Right lobe of liver (tissue), 6 donors: Measurements from ENCODE around the gene NRL. TPM values are rescaled to one million over a fixed set of nuclear protein-coding genes. Genes with fewer than 3 reads are reported as not detected.

ENCODE experiments used
- ATAC-seq, 4 donors: fragments of 200-7000 bp; cut with Tn5 transposase; one replicate each; pipeline ENCODE4 v1.9.1; 2020; ENCODE audit warnings: mild to moderate bottlenecking in 4 of 4, moderate library complexity in 4 of 4
- DNase-seq, 3 donors: peaks; one replicate each; pipeline ENCODE4 v3.0.0-alpha.2; 2020
- H3K27ac ChIP-seq, 3 donors: fragments of 200-600 bp; one replicate each; pipeline ENCODE4 v1.8.0; 2022
- H3K27me3 ChIP-seq, 2 donors: fragments of 200-600 bp; one replicate each; pipeline ENCODE4 v1.8.0; 2022
- H3K36me3 ChIP-seq, 4 donors: fragments of 200-600 bp; sonication (generic) in 1 of 4; one replicate each; pipeline versions ENCODE4 v1.5.1 to v1.8.0; 2017 to 2022; ENCODE audit warnings: control low read depth in 1 of 4
- H3K4me1 ChIP-seq, 4 donors: fragments of 200-600 bp; sonication (generic) in 1 of 4; one replicate each; pipeline versions ENCODE4 v1.5.1 to v1.8.0; 2017 to 2022; ENCODE audit warnings: control low read depth in 1 of 4
- H3K4me3 ChIP-seq, 3 donors: fragments of 200-600 bp; one replicate each; pipeline ENCODE4 v1.8.0; 2022
- H3K9me3 ChIP-seq, 4 donors: fragments of 200-600 bp; sonication (generic) in 1 of 4; one replicate each; pipeline versions ENCODE4 v1.5.1 to v1.8.0; 2017 to 2022; ENCODE audit warnings: control low read depth in 1 of 4
- POLR2A ChIP-seq: fragments of 450-650 bp; IDR thresholded peaks from one replicate; pipeline ENCODE4 v1.6.1; 2017; ENCODE audit warnings: antibody characterized with exemption, mild to moderate bottlenecking
- WGBS: methylation state at CpG from one replicate; pipeline ENCODE4 v1.1.6; 2018; ENCODE audit warnings: low coverage, low lambda C conversion rate; ENCODE audit not compliant: insufficient coverage; ENCODE audit errors: missing lambda C conversion rate; 5-methylcytosine and 5-hydroxymethylcytosine counted together
- intact Hi-C, 2 donors: fragments of 100-400 bp; cut with DNase I; formaldehyde crosslinking; loops; one replicate each; pipeline versions ENCODE4 v1.11.2 to v1.14.1; 2022
- total RNA-seq, 6 experiments: library from RNA; depleted of rRNA in 2 of 6; stranded (reverse); fragments of >200 nt in 2 of 6; fragmentation: NEBNext Ultra II Directional in 3 of 6; extraction: Animal tissue kit (Norgen Biotek cat#: 25700) in 3 of 6; gene quantifications; one replicate each; pipeline versions ENCODE4 v1.1.0 to v1.2.4, GENCODE V29; 2016 to 2023
- TF ChIP-seq, protein P1 (sequence below), 4 donors: fragments of 200-600 bp in 3 of 4; fragments of 450-650 bp in 1 of 4; IDR thresholded peaks; one replicate each; pipeline versions ENCODE4 v1.5.1 to v1.8.0; 2016 to 2022; ENCODE audit warnings: antibody characterized with exemption in 4 of 4, mild to moderate bottlenecking in 2 of 4
- donor health status: DM: no; HTN: yes; CAD: no.
- donor health status: DM: no; HTN: no; CAD: no.
- donor health status: DM: no; HTN: no; CAD: no.
- donor health status: DM: no; HTN: yes; CAD: no.
- donor health status: DM: no; HTN: yes; CAD: no.

Gene NRL
- total RNA-seq, 6 experiments from 2014 or later: 1.4 to 2.9 (median 2.1) TPM

DNA sequence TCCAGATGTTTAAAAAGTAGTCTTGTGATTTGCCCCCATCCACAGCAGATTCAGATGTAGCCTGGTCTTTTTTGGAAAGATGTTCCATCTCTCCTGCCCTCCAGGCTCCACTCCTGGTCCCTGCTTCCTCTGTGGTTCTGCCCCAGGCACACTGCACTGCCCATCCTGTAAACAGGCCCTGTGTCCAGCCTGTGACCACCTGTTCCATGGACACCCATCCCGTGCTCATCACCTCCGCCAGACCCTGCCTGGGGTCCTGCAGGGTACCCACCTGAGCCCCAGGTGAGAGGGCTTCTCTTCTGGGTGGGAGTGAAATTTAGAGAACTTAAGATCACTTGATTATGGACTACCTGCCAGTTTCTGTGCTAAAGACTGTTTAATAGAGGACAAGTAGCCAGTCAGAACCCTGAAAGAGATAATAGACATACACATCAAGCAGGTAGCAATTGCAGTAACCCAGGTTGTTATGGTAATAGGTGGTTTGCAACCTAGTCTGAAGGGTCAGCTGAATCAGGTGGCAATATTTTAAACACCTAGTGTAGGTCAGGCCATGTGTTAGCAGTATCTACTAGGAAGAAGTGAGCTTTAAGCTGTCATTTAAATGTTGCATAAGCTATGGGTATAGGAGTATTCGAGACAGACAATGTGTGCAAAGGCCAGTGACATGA, 34.7 kb upstream of the NRL start:
- Histone ChIP-seq H3K4me1 (peaks cover 0 to 16% (median 3%) of the 10 kb centered on the region in 4 donors), H3K27ac (no peak overlapping the region), H3K27me3 (no peaks in the 10 kb centered on the region), H3K36me3 (peaks cover 0 to 51% (median 22%) of the 10 kb centered on the region in 4 donors), H3K9me3 (no peaks in the 10 kb centered on the region), H3K4me3 (no peak overlapping the region)
- 92% methylated on average over 2 of the region's 3 CpGs for WGBS
- intact Hi-C loops: no loop called here
- ATAC-seq: no peak
- DNase-seq: peak in 1 of 3 donors; percentile 45
- TF ChIP-seq POLR2A: no peak
- TF ChIP-seq, protein P1, sequence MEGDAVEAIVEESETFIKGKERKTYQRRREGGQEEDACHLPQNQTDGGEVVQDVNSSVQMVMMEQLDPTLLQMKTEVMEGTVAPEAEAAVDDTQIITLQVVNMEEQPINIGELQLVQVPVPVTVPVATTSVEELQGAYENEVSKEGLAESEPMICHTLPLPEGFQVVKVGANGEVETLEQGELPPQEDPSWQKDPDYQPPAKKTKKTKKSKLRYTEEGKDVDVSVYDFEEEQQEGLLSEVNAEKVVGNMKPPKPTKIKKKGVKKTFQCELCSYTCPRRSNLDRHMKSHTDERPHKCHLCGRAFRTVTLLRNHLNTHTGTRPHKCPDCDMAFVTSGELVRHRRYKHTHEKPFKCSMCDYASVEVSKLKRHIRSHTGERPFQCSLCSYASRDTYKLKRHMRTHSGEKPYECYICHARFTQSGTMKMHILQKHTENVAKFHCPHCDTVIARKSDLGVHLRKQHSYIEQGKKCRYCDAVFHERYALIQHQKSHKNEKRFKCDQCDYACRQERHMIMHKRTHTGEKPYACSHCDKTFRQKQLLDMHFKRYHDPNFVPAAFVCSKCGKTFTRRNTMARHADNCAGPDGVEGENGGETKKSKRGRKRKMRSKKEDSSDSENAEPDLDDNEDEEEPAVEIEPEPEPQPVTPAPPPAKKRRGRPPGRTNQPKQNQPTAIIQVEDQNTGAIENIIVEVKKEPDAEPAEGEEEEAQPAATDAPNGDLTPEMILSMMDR (IDR thresholded peaks at IDR 0.05): no peak

DNA sequence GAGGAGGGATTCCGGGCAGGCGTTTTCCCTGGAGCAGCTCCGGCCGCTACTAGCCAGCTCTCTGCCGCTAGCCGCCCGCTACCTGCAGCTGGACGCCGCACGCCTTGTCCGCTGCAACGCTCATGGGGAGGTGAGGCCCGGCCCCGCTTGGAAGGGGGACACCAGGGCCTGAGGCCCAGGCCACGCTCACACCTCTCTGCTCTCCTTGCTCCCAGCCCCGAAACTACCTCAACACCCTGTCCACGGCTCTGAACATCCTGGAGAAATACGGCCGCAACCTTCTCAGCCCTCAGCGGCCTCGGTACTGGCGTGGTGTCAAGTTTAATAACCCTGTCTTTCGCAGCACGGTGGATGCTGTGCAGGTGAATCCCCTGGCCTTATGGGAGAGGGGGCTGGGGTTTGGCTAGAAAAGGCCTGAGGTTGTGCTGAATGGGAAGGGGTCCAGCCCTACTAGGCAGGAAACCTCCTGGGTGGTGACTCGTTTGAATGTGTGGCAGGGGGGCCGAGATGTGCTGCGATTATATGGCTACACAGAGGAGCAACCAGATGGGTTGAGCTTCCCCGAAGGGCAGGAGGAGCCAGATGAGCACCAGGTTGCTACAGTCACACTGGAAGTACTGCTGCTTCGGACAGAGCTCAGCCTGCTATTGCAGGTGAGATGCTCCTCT, 33.1 kb upstream of the NRL start:
- Histone ChIP-seq H3K27me3 (no peaks in the 10 kb centered on the region), H3K27ac (peak overlapping the region; percentile 49 to 79 (median 75)), H3K9me3 (no peaks in the 10 kb centered on the region), H3K4me3 (peak overlapping the region; percentile 70 to 86 (median 83)), H3K4me1 (peaks cover 0 to 16% (median 3%) of the 10 kb centered on the region in 4 donors), H3K36me3 (peaks cover 0 to 52% (median 25%) of the 10 kb centered on the region in 4 donors)
- DNase-seq (peak in 1 of 3 donors; percentile 69), ATAC-seq (no peak)
- intact Hi-C loops: no loop called here
- 0% methylated on average over 14 of the region's 29 CpGs for WGBS
- no peak for TF ChIP-seq POLR2A
- TF ChIP-seq, protein P1 (IDR thresholded peaks at IDR 0.05): no peak

DNA sequence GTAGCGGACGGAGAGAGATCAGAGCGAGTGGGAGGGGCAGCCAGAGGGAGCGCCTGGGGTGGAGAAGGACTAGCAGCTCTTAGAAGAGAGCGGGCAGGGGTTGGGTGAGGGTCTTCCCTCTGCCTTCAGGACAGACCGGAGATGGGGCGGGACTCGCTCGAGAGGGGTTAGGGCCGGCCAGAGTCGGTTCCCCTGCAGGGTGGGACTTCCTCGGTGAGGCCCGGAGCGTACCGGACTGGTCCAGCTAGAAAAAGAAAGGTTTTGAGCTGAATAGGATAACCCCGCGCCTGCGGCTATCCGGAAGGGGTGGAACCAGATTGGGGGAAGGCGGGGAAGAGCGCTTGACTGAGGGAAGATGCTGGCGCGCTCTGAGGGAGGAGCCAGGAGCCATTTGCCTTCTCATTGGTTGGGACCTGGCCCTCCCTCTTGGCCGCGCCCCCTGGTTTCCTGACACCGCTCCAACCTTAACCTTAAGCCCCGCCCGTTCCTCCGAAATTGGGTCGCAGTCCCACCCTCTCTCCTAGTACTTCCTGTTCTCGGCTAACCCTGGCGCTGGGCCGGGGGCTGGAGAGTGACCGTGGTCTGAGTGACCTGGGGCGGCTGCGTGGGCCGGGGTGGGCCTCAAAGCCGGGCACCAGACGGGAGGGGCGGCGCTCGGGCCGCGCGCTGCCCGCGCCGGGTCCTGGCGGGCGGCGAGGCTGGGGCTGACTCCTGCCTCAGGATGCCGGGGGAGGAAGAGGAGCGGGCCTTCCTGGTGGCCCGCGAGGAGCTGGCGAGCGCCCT, 32.4 kb upstream of the NRL start, which contains the start of gene RNF31:
Gene RNF31 (plus strand): TSS at position 521 of the 783 bp plus-strand sequence. CDS start 201 bp downstream, at position 722.
- ATAC-seq: peak; percentile 89 to 93 (median 90)
- Histone ChIP-seq H3K36me3 (peaks cover 0 to 44% (median 19%) of the 10 kb centered on the region in 4 donors), H3K4me3 (peak within 1 kb of the TSS; percentile 70 to 86 (median 83)), H3K27me3 (no peaks in the 10 kb centered on the region), H3K4me1 (peaks cover 0 to 18% (median 4%) of the 10 kb centered on the region in 4 donors), H3K9me3 (no peaks in the 10 kb centered on the region), H3K27ac (peak within 1 kb of the TSS; percentile 49 to 79 (median 75))
- intact Hi-C loops: no loop called here
- WGBS: 0% methylated on average over 22 of the region's 57 CpGs
- TF ChIP-seq POLR2A: peak; percentile 54
- TF ChIP-seq, protein P1 (IDR thresholded peaks at IDR 0.05): peak in 1 of 4 donors; percentile 12
- DNase-seq: peak; percentile 98 to 99 (median 98)

DNA sequence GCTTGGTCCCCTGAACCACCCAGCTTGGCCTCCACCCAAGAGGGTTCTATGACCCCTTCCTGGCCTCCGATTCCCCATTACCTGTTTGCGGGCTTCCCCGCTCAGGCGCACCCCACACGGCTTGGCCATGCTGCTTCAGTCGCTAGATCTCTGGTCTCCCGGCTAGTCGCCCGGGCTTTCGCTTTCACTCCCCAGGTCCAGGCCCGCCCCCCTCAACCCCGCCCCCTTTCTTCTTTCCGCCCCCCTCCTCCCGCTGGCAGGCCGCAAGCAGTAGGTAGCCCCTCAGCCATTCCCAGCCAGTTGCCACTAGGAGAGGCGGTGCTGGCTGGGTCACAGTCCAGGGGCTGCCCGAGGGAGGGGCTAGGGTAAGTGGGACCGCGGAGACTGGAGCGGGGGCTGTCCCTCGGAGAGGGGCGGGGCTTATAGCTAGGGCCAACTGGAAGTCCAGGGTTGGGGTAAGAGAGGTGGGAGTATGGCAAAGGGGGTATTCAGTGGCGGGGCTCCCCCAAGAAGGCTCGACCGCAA, 31.8 kb upstream of the NRL start, which contains the start of gene PSME2:
Gene PSME2 (minus strand): TSS at position 158 of the 525 bp plus-strand sequence. CDS start 29 bp downstream, at position 129.
- H3K27me3 ChIP-seq: no peaks in the 10 kb centered on the region
- peaks cover 0 to 38% (median 14%) of the 10 kb centered on the region in 4 donors for H3K36me3 ChIP-seq
- no peaks in the 10 kb centered on the region for H3K9me3 ChIP-seq
- DNase-seq (peak; percentile 98 to 99 (median 99)), ATAC-seq (peak; percentile 84 to 91 (median 87))
- 0% methylated on average over 23 of the region's 25 CpGs for WGBS
- intact Hi-C loops: no loop called here
- peak within 1 kb of the TSS; percentile 70 to 86 (median 83) for H3K4me3 ChIP-seq
- TF ChIP-seq, protein P1 (IDR thresholded peaks at IDR 0.05): no peak
- TF ChIP-seq POLR2A: peak; percentile 22
- H3K27ac ChIP-seq: peak within 1 kb of the TSS; percentile 49 to 79 (median 75)
- H3K4me1 ChIP-seq: peaks cover 0 to 22% (median 6%) of the 10 kb centered on the region in 4 donors
